ENCODE measurements around the gene CROCC2. TPM values are rescaled to one million over a fixed set of nuclear protein-coding genes. Genes with fewer than 3 reads are reported as not detected.

CROCC2 gene
- total and polyA plus RNA-seq, 2 of the 13 experiments (the other 11 are each of a cell fraction or from before 2014, with no cell fraction given) = not detected

DNA sequence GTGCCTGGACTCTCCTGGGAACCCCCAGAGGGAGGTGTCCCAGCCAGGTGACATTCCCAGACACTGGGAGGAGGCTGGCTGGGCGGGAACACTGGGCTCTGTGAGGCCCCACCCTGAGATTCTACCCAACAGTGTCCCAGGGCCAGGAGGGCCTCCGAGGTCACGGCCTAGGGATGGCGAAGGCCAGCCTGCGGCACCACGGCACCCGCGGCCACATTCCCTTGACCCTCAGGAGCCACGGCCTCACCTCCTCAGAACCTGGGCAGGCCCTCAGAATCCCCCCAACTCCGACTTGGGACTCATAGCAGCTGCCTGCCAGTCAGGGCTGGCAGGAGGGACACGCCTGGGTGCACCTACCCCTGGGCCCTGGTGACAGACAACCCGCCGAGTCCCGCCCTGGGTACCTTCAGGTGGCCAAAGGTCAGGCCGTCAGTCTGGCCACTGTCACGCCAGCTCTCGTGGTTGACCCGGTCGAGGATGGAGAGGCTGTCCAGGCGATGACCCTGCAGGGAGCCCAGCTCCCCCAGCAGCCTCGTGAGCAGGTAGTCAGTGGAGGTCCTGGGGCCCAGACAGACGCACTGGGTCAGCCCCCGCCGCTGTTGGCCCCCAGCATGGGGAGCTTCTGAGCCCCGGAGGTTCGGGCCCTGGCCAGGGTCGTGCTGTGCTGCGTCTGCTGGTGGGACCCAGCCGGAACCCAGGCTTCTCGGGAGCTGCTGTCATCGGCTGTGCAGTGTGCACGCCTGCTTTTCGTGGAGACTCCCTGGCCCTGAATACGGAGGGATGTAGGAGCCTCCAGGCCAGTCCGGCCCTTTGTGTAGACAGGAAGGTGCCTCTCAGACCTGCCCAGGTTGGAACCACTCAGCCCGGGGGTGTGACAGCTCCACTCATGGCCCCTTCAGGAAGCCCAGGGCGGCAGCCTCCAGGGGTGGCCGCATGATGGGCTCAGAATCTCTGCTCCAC is 16.3 kb upstream of the CROCC2 start (continued):
- TF ChIP-seq RCOR2 (CRISPR knock-in tag; IDR thresholded peaks at IDR 0.05) = no peak
- TF ChIP-seq, protein P1, sequence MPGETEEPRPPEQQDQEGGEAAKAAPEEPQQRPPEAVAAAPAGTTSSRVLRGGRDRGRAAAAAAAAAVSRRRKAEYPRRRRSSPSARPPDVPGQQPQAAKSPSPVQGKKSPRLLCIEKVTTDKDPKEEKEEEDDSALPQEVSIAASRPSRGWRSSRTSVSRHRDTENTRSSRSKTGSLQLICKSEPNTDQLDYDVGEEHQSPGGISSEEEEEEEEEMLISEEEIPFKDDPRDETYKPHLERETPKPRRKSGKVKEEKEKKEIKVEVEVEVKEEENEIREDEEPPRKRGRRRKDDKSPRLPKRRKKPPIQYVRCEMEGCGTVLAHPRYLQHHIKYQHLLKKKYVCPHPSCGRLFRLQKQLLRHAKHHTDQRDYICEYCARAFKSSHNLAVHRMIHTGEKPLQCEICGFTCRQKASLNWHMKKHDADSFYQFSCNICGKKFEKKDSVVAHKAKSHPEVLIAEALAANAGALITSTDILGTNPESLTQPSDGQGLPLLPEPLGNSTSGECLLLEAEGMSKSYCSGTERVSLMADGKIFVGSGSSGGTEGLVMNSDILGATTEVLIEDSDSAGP (CRISPR knock-in tag; IDR thresholded peaks at IDR 0.05; ENCODE audit: borderline replicate concordance) = peak; percentile 24; the same call in 1 of the 2 replicates
- no peak for TF ChIP-seq ZNF530 (CRISPR knock-in tag; IDR thresholded peaks at IDR 0.05; ENCODE audit: low read depth)
- 0 out of 2 replicates have a peak, but pooled peaks have one; percentile 22 for TF ChIP-seq TGIF2 (CRISPR knock-in tag; IDR thresholded peaks at IDR 0.05)
- no peak for TF ChIP-seq TRAFD1 (CRISPR knock-in tag; IDR thresholded peaks at IDR 0.05; ENCODE audit: borderline replicate concordance)
- TF ChIP-seq ATM (IDR thresholded peaks at IDR 0.05; ENCODE audit: borderline replicate concordance) = no peak
- TF ChIP-seq ZBTB8A (CRISPR knock-in tag; IDR thresholded peaks at IDR 0.05; ENCODE audit: borderline replicate concordance, low read depth) = no peak
- no peak; the same call in 1 of the 2 replicates for TF ChIP-seq HIVEP1 (CRISPR knock-in tag; IDR thresholded peaks at IDR 0.05)
- no peak for TF ChIP-seq ZBTB44 (CRISPR knock-in tag; IDR thresholded peaks at IDR 0.05)
- TF ChIP-seq, protein P2, sequence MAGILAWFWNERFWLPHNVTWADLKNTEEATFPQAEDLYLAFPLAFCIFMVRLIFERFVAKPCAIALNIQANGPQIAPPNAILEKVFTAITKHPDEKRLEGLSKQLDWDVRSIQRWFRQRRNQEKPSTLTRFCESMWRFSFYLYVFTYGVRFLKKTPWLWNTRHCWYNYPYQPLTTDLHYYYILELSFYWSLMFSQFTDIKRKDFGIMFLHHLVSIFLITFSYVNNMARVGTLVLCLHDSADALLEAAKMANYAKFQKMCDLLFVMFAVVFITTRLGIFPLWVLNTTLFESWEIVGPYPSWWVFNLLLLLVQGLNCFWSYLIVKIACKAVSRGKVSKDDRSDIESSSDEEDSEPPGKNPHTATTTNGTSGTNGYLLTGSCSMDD (CRISPR knock-in tag; IDR thresholded peaks at IDR 0.05) = no peak
- TF ChIP-seq HNF4G (IDR thresholded peaks at IDR 0.05; ENCODE audit: borderline replicate concordance, low read depth, low read length) = peak; percentile 33; the same call in 1 of the 2 replicates
- peak; percentile 45; the same call in 1 of the 2 replicates for TF ChIP-seq HNF4G (CRISPR knock-in tag; IDR thresholded peaks at IDR 0.05; ENCODE audit: borderline replicate concordance, low read depth)
- peak; percentile 14; the same call in 1 of the 2 replicates for TF ChIP-seq ZFX (CRISPR knock-in tag; IDR thresholded peaks at IDR 0.05; ENCODE audit: low read depth)
- TF ChIP-seq ZNF276 (CRISPR knock-in tag; IDR thresholded peaks at IDR 0.05; ENCODE audit: low read depth) = no peak
- no peak for TF ChIP-seq TSC22D2 (CRISPR knock-in tag; IDR thresholded peaks at IDR 0.05; ENCODE audit: borderline replicate concordance)
- peak; percentile 16; the same call in 1 of the 2 replicates for TF ChIP-seq RXRB (CRISPR knock-in tag; IDR thresholded peaks at IDR 0.05; ENCODE audit: borderline replicate concordance)
- TF ChIP-seq DPF2 (CRISPR knock-in tag; IDR thresholded peaks at IDR 0.05; ENCODE audit: borderline replicate concordance, low read depth) = no peak
- no peak for TF ChIP-seq TCF12 (IDR thresholded peaks at IDR 0.05)
- TF ChIP-seq TCF12 (CRISPR knock-in tag; IDR thresholded peaks at IDR 0.05) = no peak
- TF ChIP-seq KDM6A (CRISPR knock-in tag; IDR thresholded peaks at IDR 0.05; ENCODE audit: low read depth) = no peak
- TF ChIP-seq ZKSCAN1 (IDR thresholded peaks at IDR 0.05; ENCODE audit: low read length) = no peak

All from HepG2 (cell line).